Activated CD8-positive, alpha-beta memory T cell treated with anti-CD3 and anti-CD28 coated beads, Interleukin-2, amount 10 ng/mL, durations not matched to agents 7 days and 5 days (primary cell): Measurements from ENCODE around the gene STXBP2. TPM values are rescaled to one million over a fixed set of nuclear protein-coding genes. Genes with fewer than 3 reads are reported as not detected.

Experiments used
- ATAC-seq: fragments of 150-1000 bp; cut with Tn5 transposase; one replicate; pipeline ENCODE4 v1.10.0; 2021; ENCODE audit warnings: moderate library complexity
- CTCF ChIA-PET: fragments of 350-600 bp; sonication (Branson Sonifier 250); formaldehyde crosslinking; loops from one replicate; lab custom pipeline; 2021; ENCODE audit warnings: antibody characterized with exemption; lab: Charles Lee
- DNase-seq: peaks from one replicate; pipeline ENCODE4 v3.0.0-alpha.2; 2020
- H3K27ac Mint-ChIP-seq: one replicate; pipeline ENCODE4 v1.8.0; 2021; ENCODE audit warnings: mild to moderate bottlenecking, mixed read lengths
- H3K27me3 Mint-ChIP-seq: one replicate; pipeline ENCODE4 v1.8.0; 2021; ENCODE audit warnings: mixed read lengths
- H3K36me3 Mint-ChIP-seq: one replicate; pipeline ENCODE4 v1.8.0; 2021; ENCODE audit warnings: mild to moderate bottlenecking, mixed read lengths
- H3K4me1 Mint-ChIP-seq: one replicate; pipeline ENCODE4 v1.8.0; 2021; ENCODE audit warnings: mixed read lengths
- H3K4me3 Mint-ChIP-seq: one replicate; pipeline ENCODE4 v1.8.0; 2021; ENCODE audit warnings: mild to moderate bottlenecking, moderate library complexity, mixed read lengths
- H3K9me3 Mint-ChIP-seq: one replicate; pipeline ENCODE4 v1.8.0; 2022; ENCODE audit warnings: low read depth, mixed read lengths
- total RNA-seq, 2 experiments: library from RNA; stranded (reverse); gene quantifications; one replicate each; pipeline ENCODE4 v1.2.3, GENCODE V29; 2021

STXBP2 gene
- total RNA-seq, 2 experiments from 2014 or later: 132 to 158 TPM

GRCh38 chr19:7658219-7658686 lies 21.3 kb downstream of the STXBP2 start:
- H3K9me3 Mint-ChIP-seq: no peaks in the 10 kb centered on the region
- H3K4me1 Mint-ChIP-seq: peaks cover 20% of the 10 kb centered on the region
- peak overlapping the region; percentile 70 for H3K4me3 Mint-ChIP-seq
- peak; percentile 74 for DNase-seq
- H3K27ac Mint-ChIP-seq: peak overlapping the region; percentile 73
- H3K36me3 Mint-ChIP-seq: no peaks in the 10 kb centered on the region
- ATAC-seq: peak; percentile 93
- CTCF ChIA-PET: interaction anchor here (1.1 to 4.8 kb wide), 3 partner anchors 19 to 28 kb away, joined by 3 to 33 read pairs (median 7); partner anchors contain the start of genes MCEMP1, PET100, TRAPPC5 and XAB2
- no peaks in the 10 kb centered on the region for H3K27me3 Mint-ChIP-seq

- peaks cover 18% of the 10 kb centered on the region for H3K4me1 Mint-ChIP-seq
- no peaks in the 10 kb centered on the region for H3K27me3 Mint-ChIP-seq
- no peaks in the 10 kb centered on the region for H3K9me3 Mint-ChIP-seq
- CTCF ChIA-PET: interaction anchor here (0.6 to 4.2 kb wide), 2 partner anchors 19 to 287 kb away, joined by 3 to 14 read pairs; partner anchors contain the start of gene TRAPPC5
- no peak overlapping the region for H3K27ac Mint-ChIP-seq
- DNase-seq: no peak
- no peak overlapping the region for H3K4me3 Mint-ChIP-seq
- no peak for ATAC-seq
- no peaks in the 10 kb centered on the region for H3K36me3 Mint-ChIP-seq
These were observed 25.0 kb downstream of the STXBP2 start for GRCh38 chr19:7661744-7662538.

DNA sequence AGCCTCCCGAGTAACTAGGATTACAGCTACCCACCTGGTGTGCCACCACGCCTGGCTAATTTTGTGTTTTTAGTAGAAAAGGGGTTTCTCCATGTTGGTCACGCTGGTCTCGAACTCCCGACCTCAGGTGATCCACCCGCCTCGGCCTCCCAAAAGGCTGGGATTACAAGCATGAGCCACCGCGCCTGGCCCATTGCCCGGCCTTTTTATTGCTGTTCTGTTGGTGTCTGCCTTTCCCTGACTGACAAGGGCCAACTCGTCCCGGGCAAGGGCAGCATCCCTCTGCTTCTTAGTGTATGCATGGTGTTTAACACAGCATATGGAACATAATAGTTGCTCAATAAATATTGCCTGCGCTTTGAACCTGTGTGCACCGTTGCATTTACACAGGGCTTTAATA lies 25.7 kb downstream of the STXBP2 start:
- H3K4me3 Mint-ChIP-seq: no peak overlapping the region
- CTCF ChIA-PET: interaction anchor here (0.8 to 4.2 kb wide), 3 partner anchors 11 to 165 kb away, joined by 3 to 14 read pairs (median 10); partner anchors contain the start of gene TRAPPC5

GRCh38 chr19:7663706-7664105 lies 26.8 kb downstream of the STXBP2 start:
- no peak for ATAC-seq
- H3K4me1 Mint-ChIP-seq: peaks cover 4% of the 10 kb centered on the region

More for the DNA sequence above, 25.7 kb downstream of the STXBP2 start:
- DNase-seq (no peak), ATAC-seq (no peak)
- H3K27me3 Mint-ChIP-seq: no peaks in the 10 kb centered on the region
- H3K4me1 Mint-ChIP-seq: peaks cover 13% of the 10 kb centered on the region
- no peak overlapping the region for H3K27ac Mint-ChIP-seq
- H3K9me3 Mint-ChIP-seq: no peaks in the 10 kb centered on the region
- H3K36me3 Mint-ChIP-seq: no peaks in the 10 kb centered on the region

DNA sequence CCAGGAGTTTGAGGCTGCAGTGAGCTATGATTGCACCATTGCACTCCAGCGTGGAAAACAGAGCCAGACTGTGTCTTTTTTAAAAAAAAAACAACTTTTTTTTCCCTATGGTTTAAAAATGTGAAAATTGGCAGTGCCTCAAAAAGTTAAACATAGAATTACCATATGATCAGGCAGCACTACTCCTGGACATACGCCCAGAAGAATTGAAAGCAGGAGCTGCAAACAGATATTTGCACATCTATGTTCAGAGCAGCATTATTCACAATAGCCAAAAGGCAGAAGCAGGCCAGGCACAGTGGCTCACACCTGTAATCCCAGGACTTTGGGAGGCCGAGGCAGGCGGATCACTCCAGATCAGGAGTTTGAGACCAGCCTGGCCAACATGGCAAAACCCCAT lies 28.2 kb downstream of the STXBP2 start:
- H3K36me3 Mint-ChIP-seq: no peaks in the 10 kb centered on the region
- peaks cover 7% of the 10 kb centered on the region for H3K4me1 Mint-ChIP-seq
- H3K27me3 Mint-ChIP-seq: peaks cover 7% of the 10 kb centered on the region
- ATAC-seq: no peak
- no peaks in the 10 kb centered on the region for H3K9me3 Mint-ChIP-seq
- H3K4me3 Mint-ChIP-seq: no peak overlapping the region
- H3K27ac Mint-ChIP-seq: no peak overlapping the region
- CTCF ChIA-PET: interaction anchor here (4.2 kb wide), 1 partner anchor 16 kb away, joined by 14 read pairs; the partner anchor contains the start of gene TRAPPC5
- no peak for DNase-seq

More at GRCh38 chr19:7663706-7664105, 26.8 kb downstream of the STXBP2 start:
- DNase-seq: no peak
- Mint-ChIP-seq H3K36me3 (no peaks in the 10 kb centered on the region), H3K4me3 (no peak overlapping the region), H3K9me3 (no peaks in the 10 kb centered on the region), H3K27ac (no peak overlapping the region), H3K27me3 (no peaks in the 10 kb centered on the region)
- CTCF ChIA-PET: interaction anchor here (1.2 to 4.2 kb wide), 3 partner anchors 12 to 96 kb away, joined by 3 to 14 read pairs (median 10); partner anchors contain the start of gene TRAPPC5

DNA sequence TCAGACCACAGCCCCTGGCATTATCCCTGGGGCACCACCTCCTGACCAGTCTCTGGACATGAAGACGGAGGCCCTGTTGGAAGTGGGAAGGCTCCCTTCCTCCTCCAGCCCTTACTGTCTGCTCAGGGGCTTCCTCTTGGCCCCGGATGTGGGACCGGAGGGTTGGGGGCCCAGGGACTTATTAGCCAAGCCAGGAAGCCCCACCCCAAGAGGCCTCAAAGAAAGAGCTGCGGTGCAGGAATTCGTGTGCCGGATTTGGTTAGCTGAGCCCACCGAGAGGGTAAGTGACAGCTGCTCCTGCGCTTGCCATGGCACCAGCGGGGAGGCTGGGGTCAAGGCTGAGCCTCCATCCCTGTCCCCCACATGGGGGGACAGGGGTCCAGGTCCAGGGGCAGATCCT lies 31.9 kb downstream of the STXBP2 start, which contains the start of gene RETN:
Gene RETN (plus strand): TSS at position 208 of the 400 bp plus-strand sequence. CDS start 278 bp downstream, outside the sequence.
- CTCF ChIA-PET: interaction anchor here (1.9 to 2.8 kb wide), 3 partner anchors 12 to 131 kb away, joined by 5 to 23 read pairs (median 11); partner anchors contain the start of gene TRAPPC5
- no peaks in the 10 kb centered on the region for H3K9me3 Mint-ChIP-seq
- H3K27me3 Mint-ChIP-seq: peaks cover 23% of the 10 kb centered on the region
- no peak within 1 kb of the TSS for H3K27ac Mint-ChIP-seq
- H3K36me3 Mint-ChIP-seq: no peaks in the 10 kb centered on the region
- no peak for DNase-seq
- ATAC-seq: no peak
- no peak within 1 kb of the TSS for H3K4me3 Mint-ChIP-seq
- peaks cover 13% of the 10 kb centered on the region for H3K4me1 Mint-ChIP-seq

GRCh38 chr19:7669641-7670040 lies 32.7 kb downstream of the STXBP2 start:
- CTCF ChIA-PET: interaction anchor here (1.6 to 2.8 kb wide), 5 partner anchors 11 to 302 kb away, joined by 5 to 23 read pairs (median 6); partner anchors contain the start of gene TRAPPC5
- no peaks in the 10 kb centered on the region for H3K9me3 Mint-ChIP-seq
- H3K4me1 Mint-ChIP-seq: peaks cover 18% of the 10 kb centered on the region
- no peak overlapping the region for H3K27ac Mint-ChIP-seq
- DNase-seq (no peak), ATAC-seq (no peak)
- no peaks in the 10 kb centered on the region for H3K36me3 Mint-ChIP-seq
- H3K27me3 Mint-ChIP-seq: peaks cover 29% of the 10 kb centered on the region
- H3K4me3 Mint-ChIP-seq: no peak overlapping the region

DNA sequence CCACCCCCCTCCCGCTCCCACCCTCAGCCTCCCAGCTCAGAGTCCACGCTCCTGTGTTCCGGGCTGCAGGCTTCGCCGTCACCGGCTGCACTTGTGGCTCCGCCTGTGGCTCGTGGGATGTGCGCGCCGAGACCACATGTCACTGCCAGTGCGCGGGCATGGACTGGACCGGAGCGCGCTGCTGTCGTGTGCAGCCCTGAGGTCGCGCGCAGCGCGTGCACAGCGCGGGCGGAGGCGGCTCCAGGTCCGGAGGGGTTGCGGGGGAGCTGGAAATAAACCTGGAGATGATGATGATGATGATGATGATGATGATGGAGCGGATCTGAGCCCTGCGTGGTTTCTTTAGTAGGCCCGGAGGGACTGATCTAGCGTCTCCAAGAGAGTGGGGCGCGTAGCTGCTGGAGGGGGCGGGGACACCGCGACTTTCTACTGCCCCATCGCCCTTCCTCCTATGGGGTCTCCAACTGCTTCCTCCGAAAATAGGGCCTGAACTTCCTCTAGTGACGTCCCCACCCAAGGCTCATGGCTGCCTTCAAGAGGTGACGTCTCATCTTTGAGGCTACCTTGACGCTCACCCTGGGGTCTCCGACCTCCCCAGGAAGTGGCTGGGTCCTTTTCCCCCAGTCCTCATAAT lies 33.4 kb downstream of the STXBP2 start:
- H3K9me3 Mint-ChIP-seq: no peaks in the 10 kb centered on the region
- no peaks in the 10 kb centered on the region for H3K36me3 Mint-ChIP-seq
- H3K4me1 Mint-ChIP-seq: peaks cover 18% of the 10 kb centered on the region
- no peak overlapping the region for H3K27ac Mint-ChIP-seq
- peak overlapping the region; percentile 46 for H3K4me3 Mint-ChIP-seq
- DNase-seq (peak; percentile 57), ATAC-seq (peak; percentile 60)
- CTCF ChIA-PET: interaction anchor here (1.6 to 2.8 kb wide), 6 partner anchors 10 to 303 kb away, joined by 4 to 23 read pairs (median 6); partner anchors contain the start of gene TRAPPC5
- peaks cover 29% of the 10 kb centered on the region for H3K27me3 Mint-ChIP-seq

DNA sequence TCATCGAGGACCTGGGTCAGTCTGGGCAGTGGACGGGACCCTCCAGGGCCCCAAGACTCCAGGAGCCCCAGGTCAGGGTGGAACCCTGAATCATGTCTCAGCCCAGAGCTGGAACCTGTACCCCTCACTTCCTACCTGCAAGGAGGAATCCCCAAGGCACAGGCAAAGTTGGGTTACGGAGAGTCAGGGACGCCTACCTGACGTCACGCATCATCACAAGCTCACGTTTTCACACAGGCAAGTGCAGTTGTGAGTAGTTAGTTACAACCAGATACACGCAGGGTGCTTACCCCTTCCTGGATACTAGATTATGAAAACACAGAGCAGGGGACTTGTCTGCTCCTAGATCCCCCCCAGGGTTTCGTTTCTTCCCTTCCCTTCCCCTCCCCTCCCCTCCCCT lies 33.9 kb downstream of the STXBP2 start:
- no peak overlapping the region for H3K4me3 Mint-ChIP-seq
- no peak for ATAC-seq
- CTCF ChIA-PET: interaction anchor here (1.6 to 2.1 kb wide), 5 partner anchors 10 to 303 kb away, joined by 4 to 11 read pairs (median 5); partner anchors contain the start of gene TRAPPC5

GRCh38 chr19:7672522-7672921 lies 35.6 kb downstream of the STXBP2 start:
- peaks cover 30% of the 10 kb centered on the region for H3K4me1 Mint-ChIP-seq
- ATAC-seq (no peak), DNase-seq (no peak)
- peaks cover 42% of the 10 kb centered on the region for H3K27me3 Mint-ChIP-seq
- no peaks in the 10 kb centered on the region for H3K36me3 Mint-ChIP-seq
- CTCF ChIA-PET: interaction anchor here (2.1 kb wide), 1 partner anchor 8 kb away, joined by 11 read pairs; the partner anchor contains the start of gene TRAPPC5
- no peak overlapping the region for H3K27ac Mint-ChIP-seq
- no peak overlapping the region for H3K4me3 Mint-ChIP-seq
- no peaks in the 10 kb centered on the region for H3K9me3 Mint-ChIP-seq

More for the DNA sequence above, 33.9 kb downstream of the STXBP2 start:
- DNase-seq: no peak
- H3K36me3 Mint-ChIP-seq: no peaks in the 10 kb centered on the region
- no peak overlapping the region for H3K27ac Mint-ChIP-seq
- H3K9me3 Mint-ChIP-seq: no peaks in the 10 kb centered on the region
- H3K27me3 Mint-ChIP-seq: peaks cover 31% of the 10 kb centered on the region
- H3K4me1 Mint-ChIP-seq: peaks cover 19% of the 10 kb centered on the region

DNA sequence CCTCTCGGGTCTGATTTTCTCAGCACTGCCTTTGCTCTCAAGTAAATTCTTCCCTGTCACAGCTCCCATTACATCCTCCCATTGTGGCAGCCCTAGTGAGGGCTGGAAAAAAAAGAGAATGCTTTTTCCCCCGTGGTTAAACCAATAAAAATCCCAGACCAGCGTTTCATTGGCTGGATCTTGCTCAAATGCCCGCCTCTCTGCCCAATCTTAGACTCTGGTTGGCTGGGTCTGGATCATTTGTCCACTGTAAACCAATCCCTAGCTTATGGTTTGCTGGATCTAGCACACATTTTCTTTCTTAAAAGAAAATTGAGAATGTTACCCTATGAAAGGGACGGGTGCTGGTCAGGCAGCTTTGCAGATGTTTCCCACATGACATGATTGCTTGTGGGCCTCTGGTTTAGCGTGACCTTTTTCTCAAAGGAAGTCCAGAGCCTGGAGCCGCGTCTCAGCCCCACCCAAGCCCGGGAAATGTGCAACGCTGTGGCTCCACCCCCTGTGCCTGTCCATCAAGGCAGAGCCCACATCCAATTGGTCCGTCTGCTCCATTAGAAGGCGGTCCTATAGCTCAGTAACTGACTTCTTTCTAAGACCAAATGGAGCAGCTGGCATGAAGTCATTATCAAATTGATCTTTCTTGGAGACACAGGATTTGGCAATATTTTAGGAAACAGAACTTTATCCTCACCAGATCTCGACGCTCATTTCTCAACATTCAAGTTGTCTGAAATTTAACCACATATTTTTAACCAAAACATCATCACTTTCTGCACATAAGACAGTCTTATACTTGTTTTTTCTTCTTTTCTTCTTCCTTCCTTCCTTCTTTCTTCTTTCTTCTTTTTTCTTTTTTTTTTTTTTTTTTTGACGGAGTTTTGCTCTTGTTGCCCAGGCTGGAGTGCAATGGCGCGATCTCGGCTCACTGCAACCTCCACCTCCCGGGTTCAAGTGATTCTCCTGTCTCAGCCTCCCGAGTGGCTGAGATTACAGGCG lies 37.4 kb downstream of the STXBP2 start:
- CTCF ChIA-PET: interaction anchor here (1.5 kb wide), 1 partner anchor 22 kb away, joined by 4 read pairs; no protein-coding TSS in a partner anchor
- Mint-ChIP-seq H3K4me1 (peaks cover 33% of the 10 kb centered on the region), H3K27me3 (peaks cover 51% of the 10 kb centered on the region), H3K9me3 (no peaks in the 10 kb centered on the region), H3K4me3 (no peak overlapping the region), H3K36me3 (no peaks in the 10 kb centered on the region), H3K27ac (no peak overlapping the region)
- peak; percentile 50 for DNase-seq
- ATAC-seq: peak; percentile 69

DNA sequence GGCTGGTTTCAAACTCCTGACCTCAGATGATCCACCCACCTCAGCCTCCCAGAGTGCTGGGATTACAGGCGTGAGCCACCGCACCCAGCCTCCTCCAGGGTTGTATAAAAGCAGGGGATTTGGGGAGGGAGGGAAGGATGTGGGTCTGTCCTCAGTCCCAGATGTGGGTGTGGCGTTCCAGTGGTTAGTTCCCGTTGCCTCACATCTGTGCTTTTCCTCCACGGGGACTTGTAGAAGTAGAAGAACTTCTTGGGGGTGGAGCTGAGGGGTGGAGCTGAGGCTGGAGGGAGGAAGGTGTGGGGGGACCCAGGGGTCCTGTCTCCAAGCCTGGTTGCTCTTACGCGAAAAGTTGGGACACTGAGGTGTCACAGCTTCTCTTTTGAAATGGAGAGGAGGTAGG lies 39.5 kb downstream of the STXBP2 start:
- CTCF ChIA-PET: interaction anchor here (1.0 kb wide), 1 partner anchor 123 kb away, joined by 4 read pairs; no protein-coding TSS in a partner anchor
- H3K9me3 Mint-ChIP-seq: no peaks in the 10 kb centered on the region
- H3K4me1 Mint-ChIP-seq: peaks cover 32% of the 10 kb centered on the region
- no peak for DNase-seq
- no peak overlapping the region for H3K27ac Mint-ChIP-seq
- no peak for ATAC-seq
- no peak overlapping the region for H3K4me3 Mint-ChIP-seq
- no peaks in the 10 kb centered on the region for H3K36me3 Mint-ChIP-seq
- H3K27me3 Mint-ChIP-seq: peaks cover 38% of the 10 kb centered on the region
